Measurements from ENCODE around the gene STARD10.

- TF ChIP-seq MAX (IDR thresholded peaks at IDR 0.05) (no peak), RAD21 (IDR thresholded peaks at IDR 0.05) (no peak)
- TF ChIP-seq, protein P1, sequence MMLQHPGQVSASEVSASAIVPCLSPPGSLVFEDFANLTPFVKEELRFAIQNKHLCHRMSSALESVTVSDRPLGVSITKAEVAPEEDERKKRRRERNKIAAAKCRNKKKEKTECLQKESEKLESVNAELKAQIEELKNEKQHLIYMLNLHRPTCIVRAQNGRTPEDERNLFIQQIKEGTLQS (IDR thresholded peaks at IDR 0.05), result no peak
Measured at GRCh38 chr11:72711141-72711540, 82.7 kb downstream of the STARD10 start.
